CD4-positive, CD25-positive, alpha-beta regulatory T cell (primary cell): Measurements from ENCODE around the gene PMEL. TPM values are rescaled to one million over a fixed set of nuclear protein-coding genes. Genes with fewer than 3 reads are reported as not detected.
A peak's percentile ranks its signal among the peaks of the same experiment; 100 is the strongest.

Source experiments
- ATAC-seq, 2 donors: fragments of 150-1000 bp; cut with Tn5 transposase; one replicate each; pipeline ENCODE4 v1.10.0; 2021; ENCODE audit warnings: low read depth in 2 of 2, moderate number of reproducible peaks in 2 of 2, moderate library complexity in 1 of 2
- DNase-seq, 3 donors: peaks; one replicate each; pipeline versions ENCODE4 v3.0.0 to v3.0.0-alpha.2; 2012 to 2022; ENCODE audit warnings: mixed read lengths in 1 of 3
- H3K27ac ChIP-seq: one replicate; pipeline ENCODE4 v1.7.0; 2013; ENCODE audit warnings: mild to moderate bottlenecking, low read length; ENCODE audit not compliant: insufficient read depth, poor library complexity, severe bottlenecking
- H3K27me3 ChIP-seq: one replicate; pipeline ENCODE4 v1.7.0; 2013; ENCODE audit warnings: low read length; ENCODE audit not compliant: control insufficient read depth, insufficient read depth
- H3K36me3 ChIP-seq: one replicate; pipeline ENCODE4 v1.7.0; 2013; ENCODE audit warnings: mild to moderate bottlenecking, low read length, moderate library complexity; ENCODE audit not compliant: control insufficient read depth, insufficient read depth
- H3K4me1 ChIP-seq: 2 replicates; pipeline ENCODE4 v1.7.0; 2013; ENCODE audit warnings: mild to moderate bottlenecking, low read length; ENCODE audit not compliant: insufficient read depth, control insufficient read depth, poor library complexity, severe bottlenecking
- H3K4me3 ChIP-seq: one replicate; pipeline ENCODE4 v1.7.0; 2013; ENCODE audit warnings: low read depth, mild to moderate bottlenecking, low read length, moderate library complexity
- H3K9me3 ChIP-seq, 2 experiments: 1 replicate in 1 of 2; 2 replicates in 1 of 2; pipeline ENCODE4 v1.7.0; 2013; ENCODE audit warnings: low read length in 2 of 2, mild to moderate bottlenecking in 1 of 2, moderate library complexity in 1 of 2; ENCODE audit not compliant: control insufficient read depth in 2 of 2
- H3K27ac Mint-ChIP-seq, 3 donors: one replicate each; pipeline ENCODE4 v1.8.0; 2020 to 2022; ENCODE audit warnings: mild to moderate bottlenecking in 3 of 3, mixed read lengths in 3 of 3, moderate library complexity in 2 of 3
- H3K27me3 Mint-ChIP-seq: one replicate; pipeline ENCODE4 v1.8.0; 2022; ENCODE audit warnings: mild to moderate bottlenecking, mixed read lengths
- H3K36me3 Mint-ChIP-seq: one replicate; pipeline ENCODE4 v1.8.0; 2020; ENCODE audit warnings: mixed read lengths
- H3K4me1 Mint-ChIP-seq, 4 donors: one replicate each; pipeline ENCODE4 v1.8.0; 2020 to 2022; ENCODE audit warnings: mixed read lengths in 4 of 4, mild to moderate bottlenecking in 1 of 4
- H3K4me3 Mint-ChIP-seq, 4 donors: one replicate each; pipeline ENCODE4 v1.8.0; 2020 to 2022; ENCODE audit warnings: mild to moderate bottlenecking in 4 of 4, mixed read lengths in 4 of 4, moderate library complexity in 3 of 4
- H3K9me3 Mint-ChIP-seq, 7 donors: one replicate each; pipeline ENCODE4 v1.8.0; 2020 to 2022; ENCODE audit warnings: mixed read lengths in 7 of 7, mild to moderate bottlenecking in 3 of 7, moderate library complexity in 2 of 7
- polyA plus RNA-seq, 4 donors: library from polyadenylated mRNA; unstranded; fragments of 300-500 nt; fragmentation: Illumina TruSeq; gene quantifications; one replicate each; pipeline ENCODE4 v1.2.3, GENCODE V29; 2021
- total RNA-seq: library from RNA; stranded (reverse); gene quantifications from one replicate; pipeline ENCODE4 v1.2.3, GENCODE V29; 2022

PMEL gene
- total and polyA plus RNA-seq, 5 donors from 2014 or later, result 0.52 to 0.86 (median 0.63) TPM; not detected in 1

GRCh38 chr12:55957106-55957859, 8.6 kb downstream of the PMEL start:
- Mint-ChIP-seq H3K36me3 (peaks cover 14% of the 10 kb centered on the region), H3K4me1 (peaks cover 0 to 24% (median 18%) of the 10 kb centered on the region in 4 donors), H3K9me3 (peaks cover 0 to 1% (median 0%) of the 10 kb centered on the region in 7 donors), H3K27ac (peak overlapping the region; percentile 79 to 86 (median 86)), H3K27me3 (peaks cover 4% of the 10 kb centered on the region), H3K4me3 (no peak overlapping the region)
- ATAC-seq, result no peak
- H3K4me3 ChIP-seq, result no peak overlapping the region
- no peak for DNase-seq
- no peaks in the 10 kb centered on the region for H3K4me1 ChIP-seq
- peaks cover 21% of the 10 kb centered on the region for H3K36me3 ChIP-seq
- no peaks in the 10 kb centered on the region for H3K27me3 ChIP-seq
- H3K9me3 ChIP-seq, result no peaks in the 10 kb centered on the region
- peak overlapping the region; percentile 17 for H3K27ac ChIP-seq

GRCh38 chr12:55955800-55956508, 9.9 kb downstream of the PMEL start:
- no peaks in the 10 kb centered on the region for H3K27me3 ChIP-seq
- H3K27me3 Mint-ChIP-seq, result peaks cover 4% of the 10 kb centered on the region
- no peaks in the 10 kb centered on the region for H3K9me3 ChIP-seq
- H3K27ac Mint-ChIP-seq, result peak overlapping the region; percentile 52 to 94 (median 68)
- H3K36me3 Mint-ChIP-seq, result peaks cover 27% of the 10 kb centered on the region
- peaks cover 34% of the 10 kb centered on the region for H3K36me3 ChIP-seq
- H3K4me3 Mint-ChIP-seq, result no peak overlapping the region
- peaks cover 0 to 1% (median 0%) of the 10 kb centered on the region in 7 donors for H3K9me3 Mint-ChIP-seq
- H3K27ac ChIP-seq, result peak overlapping the region; percentile 17
- H3K4me3 ChIP-seq, result no peak overlapping the region
- ATAC-seq, result peak; percentile 74 to 76
- H3K4me1 ChIP-seq, result no peaks in the 10 kb centered on the region
- peak in 2 of 3 donors; percentile 19 to 72 for DNase-seq
- H3K4me1 Mint-ChIP-seq, result peaks cover 0 to 36% (median 19%) of the 10 kb centered on the region in 4 donors

- peaks cover 27% of the 10 kb centered on the region for H3K36me3 Mint-ChIP-seq
Measured at GRCh38 chr12:55955344-55955743, 10.5 kb downstream of the PMEL start.

GRCh38 chr12:55946553-55946952, 19.3 kb downstream of the PMEL start:
- Mint-ChIP-seq H3K9me3 (no peaks in the 10 kb centered on the region), H3K27me3 (no peaks in the 10 kb centered on the region), H3K27ac (peak overlapping the region; percentile 66 to 88 (median 75)), H3K36me3 (peaks cover 57% of the 10 kb centered on the region), H3K4me1 (peaks cover 5 to 69% (median 35%) of the 10 kb centered on the region in 4 donors), H3K4me3 (no peak overlapping the region)
- Histone ChIP-seq H3K4me1 (peaks cover 5% of the 10 kb centered on the region), H3K4me3 (no peak overlapping the region), H3K27me3 (no peaks in the 10 kb centered on the region), H3K27ac (peak overlapping the region; percentile 33), H3K36me3 (peaks cover 86% of the 10 kb centered on the region), H3K9me3 (no peaks in the 10 kb centered on the region)
- ATAC-seq (no peak), DNase-seq (no peak)

More at GRCh38 chr12:55955344-55955743, 10.5 kb downstream of the PMEL start:
- no peak overlapping the region for H3K4me3 Mint-ChIP-seq
- peaks cover 0 to 1% (median 0%) of the 10 kb centered on the region in 7 donors for H3K9me3 Mint-ChIP-seq
- H3K27me3 Mint-ChIP-seq, result peaks cover 4% of the 10 kb centered on the region
- peaks cover 0 to 37% (median 19%) of the 10 kb centered on the region in 4 donors for H3K4me1 Mint-ChIP-seq
- peak overlapping the region in 1 of 3 donors; percentile 47 for H3K27ac Mint-ChIP-seq
- Histone ChIP-seq H3K4me3 (no peak overlapping the region), H3K36me3 (peaks cover 40% of the 10 kb centered on the region), H3K9me3 (no peaks in the 10 kb centered on the region), H3K27ac (no peak overlapping the region), H3K4me1 (no peaks in the 10 kb centered on the region), H3K27me3 (no peaks in the 10 kb centered on the region)
- ATAC-seq (peak; percentile 8 to 17), DNase-seq (peak in 1 of 3 donors; percentile 40)

GRCh38 chr12:55942577-55943136, 23.2 kb downstream of the PMEL start:
- Histone ChIP-seq H3K9me3 (no peaks in the 10 kb centered on the region), H3K4me1 (peaks cover 39% of the 10 kb centered on the region), H3K4me3 (no peak overlapping the region), H3K36me3 (peaks cover 97% of the 10 kb centered on the region), H3K27me3 (no peaks in the 10 kb centered on the region), H3K27ac (peak overlapping the region; percentile 6)
- H3K27me3 Mint-ChIP-seq, result no peaks in the 10 kb centered on the region
- H3K36me3 Mint-ChIP-seq, result peaks cover 79% of the 10 kb centered on the region
- H3K9me3 Mint-ChIP-seq, result no peaks in the 10 kb centered on the region
- ATAC-seq (no peak), DNase-seq (no peak)
- peak overlapping the region; percentile 39 to 67 (median 56) for H3K27ac Mint-ChIP-seq
- H3K4me1 Mint-ChIP-seq, result peaks cover 5 to 95% (median 63%) of the 10 kb centered on the region in 4 donors
- peak overlapping the region in 2 of 4 donors; percentile 2 to 20 for H3K4me3 Mint-ChIP-seq

- Mint-ChIP-seq H3K36me3 (peaks cover 80% of the 10 kb centered on the region), H3K4me3 (no peak overlapping the region), H3K9me3 (no peaks in the 10 kb centered on the region), H3K27ac (peak overlapping the region; percentile 17 to 93 (median 56)), H3K4me1 (peaks cover 5 to 97% (median 64%) of the 10 kb centered on the region in 4 donors), H3K27me3 (no peaks in the 10 kb centered on the region)
- peaks cover 45% of the 10 kb centered on the region for H3K4me1 ChIP-seq
- H3K27ac ChIP-seq, result peak overlapping the region; percentile 42
- H3K9me3 ChIP-seq, result no peaks in the 10 kb centered on the region
- ATAC-seq (no peak), DNase-seq (no peak)
- H3K27me3 ChIP-seq, result no peaks in the 10 kb centered on the region
- H3K4me3 ChIP-seq, result no peak overlapping the region
- H3K36me3 ChIP-seq, result peaks cover 97% of the 10 kb centered on the region
Measured at GRCh38 chr12:55942055-55942454, 23.8 kb downstream of the PMEL start.

GRCh38 chr12:55940065-55940732, 25.6 kb downstream of the PMEL start:
- Mint-ChIP-seq H3K4me1 (peaks cover 6 to 97% (median 73%) of the 10 kb centered on the region in 4 donors), H3K9me3 (no peaks in the 10 kb centered on the region), H3K36me3 (peaks cover 85% of the 10 kb centered on the region), H3K27ac (peak overlapping the region; percentile 54 to 97 (median 89)), H3K27me3 (no peaks in the 10 kb centered on the region), H3K4me3 (peak overlapping the region; percentile 78 to 100 (median 86))
- DNase-seq, result peak; percentile 75 to 89 (median 87)
- peak overlapping the region; percentile 92 for H3K27ac ChIP-seq
- peak; percentile 88 to 91 for ATAC-seq
- H3K4me1 ChIP-seq, result peaks cover 63% of the 10 kb centered on the region
- no peaks in the 10 kb centered on the region for H3K27me3 ChIP-seq
- H3K4me3 ChIP-seq, result peak overlapping the region; percentile 13
- no peaks in the 10 kb centered on the region for H3K9me3 ChIP-seq
- peaks cover 93% of the 10 kb centered on the region for H3K36me3 ChIP-seq
